HG03457 (cell line): ENCODE results near the gene RAPGEF6.
A peak's percentile ranks its signal among the peaks of the same experiment; 100 is the strongest.
"Not testable (repeated sequence)": the region's sequence is repeated elsewhere in the genome, so short reads cannot be mapped to it uniquely, and the experiment has no call there.

Experiments
- ATAC-seq: cut with Tn5 transposase; IDR thresholded peaks from one replicate; pipeline ENCODE4 v1.9.1; 2021; ENCODE audit warnings: moderate number of reproducible peaks; ENCODE audit not compliant: unreplicated experiment

Gene RAPGEF6

DNA sequence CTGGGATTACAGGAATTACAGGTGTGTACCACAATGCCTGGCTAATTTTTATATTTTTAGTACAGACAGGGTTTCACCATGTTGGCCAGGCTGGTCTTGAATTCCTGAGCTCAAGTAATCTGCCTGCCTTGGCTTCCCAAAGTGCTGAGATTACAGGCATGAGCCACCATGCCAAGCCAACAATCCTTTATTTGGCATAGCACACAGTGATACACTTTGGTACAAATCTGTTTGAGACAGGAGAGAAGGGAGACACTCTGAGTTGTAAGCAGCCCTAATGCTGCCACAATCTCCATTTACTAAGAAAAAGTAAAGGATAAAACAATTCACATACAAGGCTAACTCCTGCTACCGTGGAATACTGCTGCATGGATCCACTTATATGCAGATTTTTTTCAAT, 177.8 kb downstream of the RAPGEF6 start:
- ATAC-seq = no peak

- ATAC-seq = no peak
These were observed 184.1 kb downstream of the RAPGEF6 start for GRCh38 chr5:131450941-131451340.

- ATAC-seq = no peak
These were observed 193.8 kb downstream of the RAPGEF6 start for GRCh38 chr5:131441184-131441583.

DNA sequence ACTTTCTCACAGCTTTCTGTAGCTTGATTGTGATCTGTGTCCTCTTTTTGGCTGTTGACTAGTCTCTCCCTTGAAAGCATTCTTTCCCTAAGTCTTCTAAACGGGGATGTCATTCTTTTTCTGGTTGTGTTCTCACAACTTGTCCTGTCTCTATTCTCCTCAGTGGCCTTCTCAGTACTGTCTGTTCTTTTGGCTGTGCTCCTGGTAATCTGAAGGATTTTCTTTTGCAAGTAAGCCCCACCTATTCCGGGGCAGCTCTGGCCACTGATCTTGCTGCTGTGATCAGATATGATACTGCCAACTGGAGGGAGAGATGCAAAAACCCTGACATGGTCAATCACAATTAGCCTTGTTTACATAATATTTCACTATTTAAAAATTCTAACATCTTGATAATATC, 198.9 kb downstream of the RAPGEF6 start:
- no peak for ATAC-seq

- ATAC-seq = no peak
These were observed 201.9 kb downstream of the RAPGEF6 start for GRCh38 chr5:131433109-131433508.

GRCh38 chr5:131431794-131432193, 203.2 kb downstream of the RAPGEF6 start:
- no peak for ATAC-seq

- no peak for ATAC-seq
These were observed 204.2 kb downstream of the RAPGEF6 start for GRCh38 chr5:131430794-131431193.

DNA sequence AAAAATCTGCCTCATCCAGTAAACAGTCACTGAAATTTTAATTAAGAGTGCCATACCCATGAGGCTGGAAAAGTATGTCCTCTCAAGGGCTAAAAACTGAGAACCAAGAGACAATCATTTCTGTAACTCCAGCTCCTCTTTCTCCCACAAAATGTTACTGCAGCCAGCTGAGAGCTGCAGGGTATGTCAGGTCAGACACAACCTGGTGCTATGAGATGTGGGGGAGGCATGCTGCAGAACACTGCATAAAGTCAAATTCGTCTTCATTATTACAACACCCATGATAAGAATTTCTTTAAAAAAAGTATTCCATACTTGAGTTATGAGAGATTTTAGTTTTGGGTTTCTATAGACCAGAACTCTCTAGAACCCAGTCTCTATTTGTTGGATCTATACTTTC, 209.0 kb downstream of the RAPGEF6 start:
- ATAC-seq = no peak

GRCh38 chr5:131423056-131423455, 212.0 kb downstream of the RAPGEF6 start:
- ATAC-seq = no peak

GRCh38 chr5:131419877-131420276, 215.2 kb downstream of the RAPGEF6 start:
- ATAC-seq = no peak

DNA sequence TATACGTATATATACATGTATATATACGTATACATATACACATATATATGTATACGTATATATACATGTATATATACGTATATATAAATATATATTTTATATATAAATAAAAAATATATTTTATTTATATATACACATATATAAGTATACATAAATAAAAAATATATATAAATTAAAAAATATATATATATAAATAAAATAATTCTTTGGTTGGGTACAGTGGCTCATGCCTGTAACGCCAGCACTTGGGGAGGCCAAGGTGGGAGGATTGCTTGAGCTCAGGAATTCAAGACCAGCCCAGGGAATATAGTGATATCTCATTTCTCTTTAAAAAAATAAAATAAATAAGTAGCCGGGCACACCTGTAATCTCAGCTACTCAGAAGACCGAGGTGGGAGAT, 216.2 kb downstream of the RAPGEF6 start:
- no peak for ATAC-seq

GRCh38 chr5:131417240-131417869, 217.7 kb downstream of the RAPGEF6 start:
- peak; percentile 33 for ATAC-seq

DNA sequence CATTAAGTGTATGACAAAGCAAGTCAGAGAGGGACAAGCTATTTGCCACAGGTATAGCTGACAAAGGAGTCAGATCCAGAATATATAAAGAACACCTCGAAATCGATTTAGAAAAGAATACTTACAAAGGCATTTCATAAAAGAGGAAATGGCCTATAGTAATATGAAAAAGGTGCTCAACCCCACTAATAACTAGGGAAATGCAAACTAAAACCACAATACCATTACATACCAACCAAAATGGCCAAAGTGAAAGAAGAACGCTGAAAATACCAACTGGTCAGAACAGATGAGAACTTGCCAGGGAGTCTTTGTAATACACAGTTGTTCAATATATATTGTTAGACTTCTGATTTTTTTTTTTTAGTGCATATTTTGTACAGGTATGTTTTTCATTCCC, 218.3 kb downstream of the RAPGEF6 start:
- ATAC-seq = peak; percentile 65

- peak; percentile 77 for ATAC-seq
These were observed 221.1 kb downstream of the RAPGEF6 start for GRCh38 chr5:131413605-131414559.

- ATAC-seq = no peak
These were observed 227.9 kb downstream of the RAPGEF6 start for GRCh38 chr5:131406975-131407638.

- ATAC-seq = no peak
These were observed 229.0 kb downstream of the RAPGEF6 start for GRCh38 chr5:131406076-131406475.

GRCh38 chr5:131405674-131406073, 229.4 kb downstream of the RAPGEF6 start:
- ATAC-seq = no peak

DNA sequence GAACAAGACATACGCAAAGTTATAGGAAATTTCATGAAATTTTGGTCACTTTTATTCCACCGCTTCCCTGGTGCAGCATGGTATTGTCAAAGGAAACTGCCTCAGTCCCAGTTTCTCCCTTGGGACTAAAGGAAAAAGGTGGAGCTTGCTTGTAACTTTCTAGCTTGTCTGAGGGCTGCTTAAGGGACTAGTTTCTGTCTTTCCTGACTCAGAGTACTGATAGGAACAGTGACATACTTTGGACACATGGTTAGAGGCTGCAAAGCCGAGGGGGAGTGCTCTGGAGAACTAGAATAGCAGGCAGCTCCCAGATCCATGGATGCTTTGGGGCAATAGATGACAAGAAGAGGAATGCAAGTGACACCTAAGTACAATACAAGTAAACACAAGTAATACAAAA, 234.4 kb downstream of the RAPGEF6 start:
- no peak for ATAC-seq

DNA sequence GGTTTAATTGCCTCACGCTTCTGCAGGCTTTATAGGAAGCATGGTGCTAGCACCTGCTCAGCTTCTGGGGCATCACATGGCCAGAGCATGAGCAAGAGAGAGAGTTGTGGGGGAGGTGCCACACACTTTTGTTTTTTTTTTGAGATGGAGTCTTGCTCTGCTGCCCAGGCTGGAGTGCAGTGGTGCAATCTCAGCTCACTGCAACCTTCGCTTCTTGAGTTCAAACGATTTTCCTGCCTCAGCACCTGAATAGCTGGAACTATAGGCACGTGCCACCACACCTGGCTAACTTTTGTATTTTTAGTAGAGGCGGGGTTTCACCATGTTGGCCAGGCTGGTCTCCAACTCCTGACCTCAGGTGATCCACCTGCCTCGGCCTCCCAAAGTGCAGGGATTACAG, 236.0 kb downstream of the RAPGEF6 start:
- not testable (repeated sequence) for ATAC-seq

DNA sequence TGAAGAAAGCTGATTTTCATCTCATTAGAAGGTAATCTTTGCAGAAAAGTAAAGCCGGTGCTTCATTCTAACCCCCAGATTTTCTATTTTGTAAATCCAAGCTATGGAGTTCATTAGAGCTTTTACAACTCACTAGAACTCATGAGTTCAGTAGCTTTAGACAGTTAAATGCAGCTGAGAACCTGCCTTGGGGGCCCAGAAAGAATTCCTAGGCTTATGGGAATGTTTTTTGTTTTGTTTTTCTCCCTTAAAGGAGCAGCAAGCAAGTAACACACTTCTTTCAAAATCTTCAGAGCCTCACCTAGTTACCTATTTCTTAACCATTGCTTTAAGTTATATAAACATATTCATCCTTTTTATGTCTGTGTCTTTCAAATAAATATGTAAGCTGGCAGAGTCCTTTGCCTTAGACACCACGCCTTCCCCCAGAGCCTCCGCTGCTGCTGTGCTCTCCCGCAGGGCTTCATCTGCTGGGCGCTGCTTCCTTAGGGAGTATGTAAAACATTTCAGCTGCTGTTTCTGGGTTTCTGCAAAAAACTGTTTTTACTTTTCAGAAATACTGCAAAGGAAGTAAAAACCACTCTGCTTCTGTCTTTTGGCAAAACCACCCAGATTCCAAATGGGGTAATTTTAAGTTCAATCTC, 238.3 kb downstream of the RAPGEF6 start:
- ATAC-seq = no peak

GRCh38 chr5:131396015-131396414, 239.0 kb downstream of the RAPGEF6 start:
- peak; percentile 73 for ATAC-seq
